ENCODE data around the gene C19orf53. TPM values are rescaled to one million over a fixed set of nuclear protein-coding genes. Genes with fewer than 3 reads are reported as not detected.

The C19orf53 gene
- total and polyA plus RNA-seq, 2 donors (not counting 3 experiments of a cell fraction or from before 2014, with no cell fraction given), result 113 to 239 TPM

DNA sequence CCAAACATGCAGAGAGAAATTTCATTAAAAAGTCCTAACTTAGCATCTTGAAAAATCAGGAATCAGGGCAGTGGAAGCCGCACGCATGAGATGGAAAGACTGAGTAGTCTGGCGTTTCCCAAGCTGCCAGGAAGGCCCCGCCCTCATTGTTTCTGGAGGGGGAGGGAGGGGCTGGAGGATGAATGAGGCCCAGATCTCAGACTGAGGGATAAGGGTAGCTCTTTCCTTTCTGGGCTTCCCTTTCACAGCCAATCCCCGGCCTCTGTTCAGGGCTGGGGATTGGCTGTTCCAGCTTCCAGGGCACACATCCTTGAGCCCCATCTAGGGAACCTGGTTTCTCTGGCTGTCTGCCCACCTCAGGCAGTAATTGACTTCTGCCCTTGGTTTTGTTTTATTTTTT, 7.3 kb downstream of the C19orf53 start:
- H3K4me3 ChIP-seq (replicated peaks in 1 of 3; ENCODE audit: insufficient read depth in 1 of 3, low read depth in 1 of 3, low read length in 3 of 3), result no peak overlapping the region
- no peaks in the 10 kb centered on the region for H4K20me1 ChIP-seq (replicated peaks; ENCODE audit: control insufficient read depth, extremely low read depth, insufficient read depth, low read length)
- H3K4me2 ChIP-seq (ENCODE audit: insufficient read depth, low read length), result no peak overlapping the region
- no peaks in the 10 kb centered on the region for H3K9me1 ChIP-seq (replicated peaks; ENCODE audit: control insufficient read depth, extremely low read depth, insufficient read depth, low read length)
- no TSS peak for BruUV-seq (replicated peaks)
- POLR2A ChIA-PET, result interaction anchor here (1.1 kb wide), 1 partner anchor 13 kb away, joined by 5 read pairs; the partner anchor contains the start of gene ZSWIM4
- peak overlapping the region; percentile 20 for H2AFZ ChIP-seq (ENCODE audit: low read depth, low read length)
- H3K9me3 ChIP-seq (replicated peaks; ENCODE audit: control insufficient read depth, insufficient read depth, low read length), result no peaks in the 10 kb centered on the region
- peak; percentile 91 for DNase-seq (ENCODE audit: low read depth, low spot score)
- CTCF ChIA-PET, result interaction anchor here (0.5 to 1.2 kb wide), 7 partner anchors 15 to 155 kb away, joined by 3 to 6 read pairs (median 3); partner anchors contain the start of gene MRI1
- peaks cover 2% of the 10 kb centered on the region for H3K79me2 ChIP-seq (ENCODE audit: control insufficient read depth, insufficient read depth, low read length)
- peak; percentile 96 for FAIRE-seq
- peaks cover 10 to 22% of the 10 kb centered on the region in 2 experiments for H3K36me3 ChIP-seq (ENCODE audit: control insufficient read depth in 2 of 2, extremely low read depth in 1 of 2, insufficient read depth in 2 of 2, low read length in 2 of 2)
- H3K9ac ChIP-seq (replicated peaks; ENCODE audit: extremely low read depth, insufficient read depth, low read length), result no peak overlapping the region
- no peak for TF ChIP-seq JUN (IDR thresholded peaks at IDR 0.05; ENCODE audit: borderline replicate concordance, insufficient read depth, insufficient read length, low read depth)
- TF ChIP-seq POLR2AphosphoS5 (IDR thresholded peaks at IDR 0.05; ENCODE audit: insufficient read depth, low read depth, low read length), result peak; percentile 33
- no peak for TF ChIP-seq GATA2 (IDR thresholded peaks at IDR 0.05; ENCODE audit: insufficient read depth, insufficient read length, low read depth, low read length)
- TF ChIP-seq POLR2A (IDR thresholded peaks at IDR 0.05; ENCODE audit: low read depth, low read length), result no peak
- dilution Hi-C loops (cut with MboI; ENCODE audit: extremely low pct_ligation_motif_present, low sequenced_read_pairs) (no loop called here), intact Hi-C loops (cut with micrococcal nuclease) (loop anchor here (5.0 kb wide), 1 partner anchor 49 kb away; no protein-coding TSS in a partner anchor)
- peaks cover 23% of the 10 kb centered on the region for H3K4me1 ChIP-seq (ENCODE audit: control insufficient read depth, extremely low read depth, insufficient read depth, low read length)
- H3K27ac ChIP-seq (ENCODE audit: insufficient read depth, low read depth, low read length), result peak overlapping the region; percentile 19
- no peaks in the 10 kb centered on the region for H3K27me3 ChIP-seq (ENCODE audit: control insufficient read depth in 2 of 2, insufficient read depth in 2 of 2, low read length in 2 of 2)

DNA sequence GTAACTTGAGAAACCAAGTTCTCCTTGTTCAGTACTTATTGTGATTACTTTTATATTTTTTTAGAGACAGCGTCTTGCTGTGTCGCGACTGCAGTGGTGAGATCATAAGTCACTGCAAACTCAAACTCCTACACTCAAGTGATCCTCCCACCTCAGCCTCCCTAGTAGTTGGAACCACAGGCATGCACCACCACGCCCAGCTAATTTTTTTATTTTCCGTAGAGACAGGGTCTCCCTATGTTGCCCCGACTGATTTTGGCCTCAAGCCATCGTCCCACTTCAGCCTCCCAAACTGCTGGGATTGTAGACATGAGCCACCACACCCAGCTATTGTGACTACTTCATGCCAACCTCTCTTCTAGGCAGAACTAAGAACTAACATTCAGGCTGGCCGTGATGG, 8.3 kb downstream of the C19orf53 start:
- peaks cover 27% of the 10 kb centered on the region for H3K4me1 ChIP-seq (ENCODE audit: control insufficient read depth, extremely low read depth, insufficient read depth, low read length)
- no peaks in the 10 kb centered on the region for H3K27me3 ChIP-seq (ENCODE audit: control insufficient read depth in 2 of 2, insufficient read depth in 2 of 2, low read length in 2 of 2)
- no peak for FAIRE-seq
- POLR2A ChIA-PET, result interaction anchor here (0.5 kb wide), 1 partner anchor 47 kb away, joined by 3 read pairs; no protein-coding TSS in a partner anchor
- BruUV-seq (replicated peaks), result no TSS peak
- H2AFZ ChIP-seq (ENCODE audit: low read depth, low read length), result no peak overlapping the region
- no peaks in the 10 kb centered on the region for H3K9me3 ChIP-seq (replicated peaks; ENCODE audit: control insufficient read depth, insufficient read depth, low read length)
- no peaks in the 10 kb centered on the region for H4K20me1 ChIP-seq (replicated peaks; ENCODE audit: control insufficient read depth, extremely low read depth, insufficient read depth, low read length)
- dilution Hi-C loops (cut with MboI; ENCODE audit: extremely low pct_ligation_motif_present, low sequenced_read_pairs), result no loop called here
- CTCF ChIA-PET, result interaction anchor here (2.4 to 4.8 kb wide), 4 partner anchors 9 to 81 kb away, joined by 12 to 62 read pairs (median 34); partner anchors contain the start of genes C19orf53 and ZSWIM4
- no peak overlapping the region for H3K9ac ChIP-seq (replicated peaks; ENCODE audit: extremely low read depth, insufficient read depth, low read length)
- no peak overlapping the region for H3K27ac ChIP-seq (ENCODE audit: insufficient read depth, low read depth, low read length)
- no peaks in the 10 kb centered on the region for H3K79me2 ChIP-seq (ENCODE audit: control insufficient read depth, insufficient read depth, low read length)
- H3K9me1 ChIP-seq (replicated peaks; ENCODE audit: control insufficient read depth, extremely low read depth, insufficient read depth, low read length), result no peaks in the 10 kb centered on the region
- peaks cover 7 to 18% of the 10 kb centered on the region in 2 experiments for H3K36me3 ChIP-seq (ENCODE audit: control insufficient read depth in 2 of 2, extremely low read depth in 1 of 2, insufficient read depth in 2 of 2, low read length in 2 of 2)
- no peak for TF ChIP-seq POLR2A (IDR thresholded peaks at IDR 0.05; ENCODE audit: low read depth, low read length)
- no peak for TF ChIP-seq EZH2 (IDR thresholded peaks at IDR 0.05; ENCODE audit: borderline replicate concordance, low read depth, low read length, severe bottlenecking)
- TF ChIP-seq POLR2AphosphoS5 (IDR thresholded peaks at IDR 0.05; ENCODE audit: insufficient read depth, low read depth, low read length), result no peak
- TF ChIP-seq, protein P1, sequence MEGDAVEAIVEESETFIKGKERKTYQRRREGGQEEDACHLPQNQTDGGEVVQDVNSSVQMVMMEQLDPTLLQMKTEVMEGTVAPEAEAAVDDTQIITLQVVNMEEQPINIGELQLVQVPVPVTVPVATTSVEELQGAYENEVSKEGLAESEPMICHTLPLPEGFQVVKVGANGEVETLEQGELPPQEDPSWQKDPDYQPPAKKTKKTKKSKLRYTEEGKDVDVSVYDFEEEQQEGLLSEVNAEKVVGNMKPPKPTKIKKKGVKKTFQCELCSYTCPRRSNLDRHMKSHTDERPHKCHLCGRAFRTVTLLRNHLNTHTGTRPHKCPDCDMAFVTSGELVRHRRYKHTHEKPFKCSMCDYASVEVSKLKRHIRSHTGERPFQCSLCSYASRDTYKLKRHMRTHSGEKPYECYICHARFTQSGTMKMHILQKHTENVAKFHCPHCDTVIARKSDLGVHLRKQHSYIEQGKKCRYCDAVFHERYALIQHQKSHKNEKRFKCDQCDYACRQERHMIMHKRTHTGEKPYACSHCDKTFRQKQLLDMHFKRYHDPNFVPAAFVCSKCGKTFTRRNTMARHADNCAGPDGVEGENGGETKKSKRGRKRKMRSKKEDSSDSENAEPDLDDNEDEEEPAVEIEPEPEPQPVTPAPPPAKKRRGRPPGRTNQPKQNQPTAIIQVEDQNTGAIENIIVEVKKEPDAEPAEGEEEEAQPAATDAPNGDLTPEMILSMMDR (IDR thresholded peaks at IDR 0.05; ENCODE audit: extremely low read depth in 1 of 2, insufficient read depth in 1 of 2, low read depth in 1 of 2, low read length in 2 of 2), result no peak
- TF ChIP-seq, protein P2, sequence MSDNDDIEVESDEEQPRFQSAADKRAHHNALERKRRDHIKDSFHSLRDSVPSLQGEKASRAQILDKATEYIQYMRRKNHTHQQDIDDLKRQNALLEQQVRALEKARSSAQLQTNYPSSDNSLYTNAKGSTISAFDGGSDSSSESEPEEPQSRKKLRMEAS (IDR thresholded peaks at IDR 0.05; ENCODE audit: insufficient read depth, insufficient read length), result no peak
- TF ChIP-seq MYC (IDR thresholded peaks at IDR 0.05; ENCODE audit: low read depth, low read length), result no peak
- no peak for TF ChIP-seq JUN (IDR thresholded peaks at IDR 0.05; ENCODE audit: borderline replicate concordance, insufficient read depth, insufficient read length, low read depth)
- TF ChIP-seq FOS (IDR thresholded peaks at IDR 0.05; ENCODE audit: borderline replicate concordance, insufficient read depth, low read length), result no peak
- no peak for TF ChIP-seq GATA2 (IDR thresholded peaks at IDR 0.05; ENCODE audit: insufficient read depth, insufficient read length, low read depth, low read length)
- no peak overlapping the region for H3K4me2 ChIP-seq (ENCODE audit: insufficient read depth, low read length)
- DNase-seq (ENCODE audit: low read depth, low spot score), result no peak
- no peak overlapping the region for H3K4me3 ChIP-seq (replicated peaks in 1 of 3; ENCODE audit: insufficient read depth in 1 of 3, low read depth in 1 of 3, low read length in 3 of 3)
- intact Hi-C loops (cut with micrococcal nuclease), result loop anchor here (5.0 kb wide), 1 partner anchor 50 kb away; no protein-coding TSS in a partner anchor
